NCI-H146 treated with DMSO at 0.1 percent for 48 hours (cell line): ENCODE measurements around the gene FBXW8.

Experiments used
- DNase-seq: peaks from one replicate; lab custom pipeline; 2025; ENCODE audit not compliant: unreplicated experiment; lab: John Stamatoyannopoulos, UW

The FBXW8 gene

GRCh38 chr12:116924558-116925453 lies 14.1 kb downstream of the FBXW8 start:
- no peak for DNase-seq

GRCh38 chr12:116926283-116927243 lies 15.8 kb downstream of the FBXW8 start:
- no peak for DNase-seq

GRCh38 chr12:116927244-116927940 lies 16.6 kb downstream of the FBXW8 start:
- DNase-seq = no peak

- no peak for DNase-seq
Observed at GRCh38 chr12:116928504-116928903, 17.8 kb downstream of the FBXW8 start.

- no peak for DNase-seq
Observed at GRCh38 chr12:116929885-116930284, 19.1 kb downstream of the FBXW8 start.

- no peak for DNase-seq
Observed at GRCh38 chr12:116931665-116932064, 20.9 kb downstream of the FBXW8 start.

GRCh38 chr12:116933091-116933490 lies 22.3 kb downstream of the FBXW8 start:
- no peak for DNase-seq

GRCh38 chr12:116933512-116934246 lies 22.9 kb downstream of the FBXW8 start:
- DNase-seq = no peak

GRCh38 chr12:116934908-116935705 lies 24.4 kb downstream of the FBXW8 start:
- no peak for DNase-seq

GRCh38 chr12:116937640-116938039 lies 26.9 kb downstream of the FBXW8 start:
- DNase-seq = no peak

- no peak for DNase-seq
Observed at GRCh38 chr12:116939734-116940133, 29.0 kb downstream of the FBXW8 start.

- no peak for DNase-seq
Observed at GRCh38 chr12:116941188-116941587, 30.4 kb downstream of the FBXW8 start.

- DNase-seq = no peak
Observed at GRCh38 chr12:116943419-116944372, 32.9 kb downstream of the FBXW8 start.

- DNase-seq = no peak
Observed at GRCh38 chr12:116945886-116946550, 35.3 kb downstream of the FBXW8 start.

GRCh38 chr12:116948298-116948697 lies 37.5 kb downstream of the FBXW8 start:
- no peak for DNase-seq

- DNase-seq = no peak
Observed at GRCh38 chr12:116950628-116951325, 40.0 kb downstream of the FBXW8 start.

- no peak for DNase-seq
Observed at GRCh38 chr12:116954710-116955381, 44.1 kb downstream of the FBXW8 start.
